HG03196 (cell line): ENCODE data around the gene DUSP12.
"Not testable (repeated sequence)": the region's sequence is repeated elsewhere in the genome, so short reads cannot be mapped to it uniquely, and the experiment has no call there.

Experiments used
- ATAC-seq: cut with Tn5 transposase; IDR thresholded peaks from one replicate; pipeline ENCODE4 v1.9.1; 2021; ENCODE audit not compliant: unreplicated experiment

DUSP12 gene, protein sequence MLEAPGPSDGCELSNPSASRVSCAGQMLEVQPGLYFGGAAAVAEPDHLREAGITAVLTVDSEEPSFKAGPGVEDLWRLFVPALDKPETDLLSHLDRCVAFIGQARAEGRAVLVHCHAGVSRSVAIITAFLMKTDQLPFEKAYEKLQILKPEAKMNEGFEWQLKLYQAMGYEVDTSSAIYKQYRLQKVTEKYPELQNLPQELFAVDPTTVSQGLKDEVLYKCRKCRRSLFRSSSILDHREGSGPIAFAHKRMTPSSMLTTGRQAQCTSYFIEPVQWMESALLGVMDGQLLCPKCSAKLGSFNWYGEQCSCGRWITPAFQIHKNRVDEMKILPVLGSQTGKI

DNA sequence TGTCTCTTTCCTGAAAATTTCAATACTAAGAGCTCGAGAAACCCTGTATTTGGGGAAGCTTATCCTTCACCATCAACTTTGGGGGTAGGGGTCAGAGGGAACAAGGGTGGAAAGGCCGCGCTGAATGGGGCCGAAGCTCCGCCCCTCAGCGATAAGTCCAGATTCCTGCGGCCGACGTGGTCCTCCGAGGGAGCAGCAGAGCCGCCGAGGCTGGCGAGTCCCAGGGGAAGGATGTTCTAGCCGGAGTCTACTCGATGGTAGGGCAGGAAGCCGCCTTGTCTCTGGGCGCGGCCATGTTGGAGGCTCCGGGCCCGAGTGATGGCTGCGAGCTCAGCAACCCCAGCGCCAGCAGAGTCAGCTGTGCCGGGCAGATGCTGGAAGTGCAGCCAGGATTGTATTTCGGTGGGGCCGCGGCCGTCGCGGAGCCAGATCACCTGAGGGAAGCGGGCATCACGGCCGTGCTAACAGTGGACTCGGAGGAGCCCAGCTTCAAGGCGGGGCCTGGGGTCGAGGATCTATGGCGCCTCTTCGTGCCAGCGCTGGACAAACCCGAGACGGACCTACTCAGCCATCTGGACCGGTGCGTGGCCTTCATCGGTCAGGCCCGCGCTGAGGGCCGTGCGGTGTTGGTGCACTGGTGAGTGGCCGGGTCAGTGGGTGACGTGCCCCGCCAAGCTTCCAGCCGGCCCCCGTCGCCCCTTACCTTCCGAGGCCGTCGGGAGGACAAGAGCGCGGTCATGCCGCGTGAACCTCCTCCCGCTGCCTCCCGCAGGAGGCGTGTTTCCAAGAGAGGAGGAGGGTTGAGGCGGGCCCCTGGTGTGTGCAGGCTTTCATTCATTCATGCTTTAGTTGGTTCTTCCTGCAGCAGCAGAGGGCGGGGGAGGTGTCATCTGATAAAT lies at the start of gene DUSP12:
Gene DUSP12, plus strand, starts transcription at position 278 of the 899 bp plus-strand sequence. Its CDS starts 16 bp downstream, at position 294.
- ATAC-seq = peak; percentile 96

DNA sequence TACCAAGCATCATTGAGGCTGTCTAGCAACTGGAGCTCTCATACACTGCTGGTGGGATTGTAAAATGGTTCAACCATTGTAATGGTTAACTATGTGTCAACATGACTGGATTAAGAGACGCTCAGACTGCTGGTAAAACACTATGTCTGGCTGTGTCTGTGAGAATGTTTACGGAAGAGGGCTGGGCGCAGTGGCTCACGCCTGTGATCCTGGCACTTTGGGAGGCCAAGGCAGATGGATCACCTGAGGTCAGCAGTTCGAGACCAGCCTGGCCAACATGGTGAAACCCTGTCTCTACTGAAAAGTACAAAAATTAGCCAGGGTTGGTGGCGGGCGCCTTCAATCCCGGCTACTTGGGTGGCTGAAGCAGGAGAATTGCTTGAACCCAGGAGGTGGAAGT lies 47.3 kb upstream of the DUSP12 start:
- no peak for ATAC-seq

DNA sequence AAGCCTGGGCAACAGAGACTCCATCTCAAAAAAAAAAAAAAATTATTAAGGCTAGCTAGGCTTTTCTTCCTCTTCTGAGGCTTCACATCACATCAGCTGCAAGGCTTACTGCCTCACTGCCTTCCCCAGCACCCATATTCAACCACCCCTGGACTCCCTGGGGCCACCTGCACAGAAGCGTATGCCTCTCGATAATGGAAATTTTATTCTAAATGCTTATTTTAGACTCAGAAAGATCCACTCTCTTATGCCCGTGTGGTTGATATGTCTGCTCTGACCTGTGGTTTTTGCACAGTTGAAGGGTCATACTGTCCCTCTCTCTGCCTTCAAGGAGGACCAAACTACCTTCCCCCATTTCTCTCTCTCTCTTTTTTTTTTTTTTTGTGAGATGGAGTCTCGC lies 44.0 kb upstream of the DUSP12 start:
- ATAC-seq = peak; percentile 32

DNA sequence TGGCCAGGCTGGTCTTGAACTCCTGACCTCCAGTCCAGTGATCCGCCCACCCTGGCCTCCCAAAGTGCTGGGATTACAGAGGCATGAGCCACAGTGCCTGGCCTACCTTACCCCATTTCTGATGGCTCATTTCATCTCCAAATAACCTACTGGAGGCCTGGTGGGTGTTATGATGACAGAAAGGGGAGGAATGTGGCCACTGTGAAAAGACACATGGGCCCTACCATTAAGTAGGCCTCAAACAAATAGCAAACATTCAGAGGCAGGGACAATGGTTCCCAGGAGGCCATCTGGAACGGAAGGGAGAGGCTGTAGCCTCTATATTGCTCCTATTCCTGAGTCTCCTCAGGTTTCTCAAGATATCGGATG lies 43.5 kb upstream of the DUSP12 start:
- ATAC-seq = no peak

DNA sequence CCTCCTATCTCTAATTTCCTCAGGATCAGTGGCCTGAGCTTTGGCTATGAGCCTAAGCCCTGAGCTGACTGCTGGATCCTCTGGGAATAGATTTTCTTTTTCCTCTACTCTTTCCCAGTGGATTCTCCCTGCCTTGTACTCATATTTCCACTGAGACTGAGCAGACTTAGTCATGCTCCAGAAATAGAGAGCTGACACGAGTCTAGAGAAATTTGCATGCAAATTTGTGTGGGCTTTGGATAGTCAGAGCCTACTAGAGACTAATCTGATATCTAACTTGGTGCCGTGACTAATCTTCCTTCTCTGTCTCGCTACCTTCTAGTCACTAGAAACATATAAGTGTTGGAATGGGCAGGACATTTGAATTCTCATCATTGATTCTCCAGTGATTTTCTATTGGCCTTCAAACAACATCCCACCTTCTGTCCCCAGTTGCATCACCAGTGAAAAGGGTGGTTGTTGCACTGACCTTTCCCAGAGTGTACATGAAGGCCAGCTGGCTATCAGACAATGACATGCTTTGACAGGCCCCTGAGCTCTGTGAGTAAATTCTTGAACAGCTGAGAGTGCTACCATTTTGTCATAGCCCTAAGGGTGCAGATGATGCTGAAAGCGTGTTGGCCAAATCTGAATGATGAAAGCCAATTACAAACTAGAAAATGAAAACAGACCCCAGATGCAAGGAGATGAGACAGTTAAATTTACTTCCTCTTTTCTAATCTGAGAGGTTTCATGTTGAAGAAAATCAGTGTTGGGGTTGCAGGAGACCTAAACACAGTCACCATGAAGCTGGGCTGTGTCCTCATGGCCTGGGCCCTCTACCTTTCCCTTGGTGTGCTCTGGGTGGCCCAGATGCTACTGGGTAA lies 42.9 kb upstream of the DUSP12 start, which contains the start of gene FCRLA:
Gene FCRLA, plus strand, starts transcription at position 748 of the 866 bp plus-strand sequence. Its CDS starts 36 bp downstream, at position 784.
- peak; percentile 67 for ATAC-seq

DNA sequence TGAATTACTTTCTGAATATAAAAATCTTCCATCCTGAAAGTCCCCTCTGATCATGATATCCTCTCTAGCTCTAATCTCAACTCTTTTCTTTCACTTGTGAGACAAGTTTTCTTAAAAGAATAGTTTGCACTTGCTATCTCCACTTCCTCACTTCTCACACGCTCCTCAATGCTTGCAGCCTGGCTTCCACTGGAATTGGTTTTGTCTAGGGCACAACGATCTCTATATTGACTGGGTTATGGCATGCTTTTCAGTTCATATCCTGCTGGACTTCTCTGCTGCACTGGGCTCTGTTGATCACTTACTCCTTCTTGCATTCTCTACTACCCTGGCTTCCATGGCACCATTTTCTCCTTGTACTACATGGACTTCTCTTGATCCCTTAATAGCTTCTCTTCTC lies 42.1 kb upstream of the DUSP12 start:
- no peak for ATAC-seq

DNA sequence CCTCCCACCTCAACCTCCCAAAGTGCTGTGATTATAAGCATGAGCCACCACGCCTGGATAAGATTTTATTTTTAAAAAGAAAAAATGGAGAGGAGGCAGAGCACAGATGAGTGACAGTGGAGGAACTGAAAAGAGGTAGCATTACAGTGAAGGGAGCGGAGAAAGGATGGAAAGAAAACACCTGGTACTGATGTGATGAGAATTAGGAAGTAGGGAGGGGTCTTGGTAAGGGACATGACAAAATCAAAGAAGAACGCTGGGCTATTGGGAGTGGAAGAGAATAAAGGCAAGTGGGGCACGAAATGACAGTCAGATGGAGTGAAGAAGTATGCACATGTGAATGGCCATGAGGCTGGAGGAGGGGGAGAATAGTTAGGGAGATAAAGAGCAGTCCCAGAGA lies 40.2 kb upstream of the DUSP12 start:
- no peak for ATAC-seq

DNA sequence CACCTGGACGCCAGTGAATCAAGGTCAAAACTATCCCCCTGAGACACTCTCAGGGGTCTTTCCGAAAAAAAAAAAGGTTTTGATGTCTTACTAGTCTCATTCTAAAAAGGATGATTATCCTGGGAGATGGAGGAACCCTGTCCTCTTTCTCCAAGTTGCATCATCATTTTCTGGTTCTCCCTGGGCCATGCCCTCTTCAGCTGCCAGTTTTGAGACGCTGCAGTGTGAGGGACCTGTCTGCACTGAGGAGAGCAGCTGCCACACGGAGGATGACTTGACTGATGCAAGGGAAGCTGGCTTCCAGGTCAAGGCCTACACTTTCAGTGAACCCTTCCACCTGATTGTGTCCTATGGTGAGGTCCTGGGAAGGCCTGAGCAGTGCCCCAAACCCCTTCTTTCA lies 39.0 kb upstream of the DUSP12 start:
- ATAC-seq = no peak

DNA sequence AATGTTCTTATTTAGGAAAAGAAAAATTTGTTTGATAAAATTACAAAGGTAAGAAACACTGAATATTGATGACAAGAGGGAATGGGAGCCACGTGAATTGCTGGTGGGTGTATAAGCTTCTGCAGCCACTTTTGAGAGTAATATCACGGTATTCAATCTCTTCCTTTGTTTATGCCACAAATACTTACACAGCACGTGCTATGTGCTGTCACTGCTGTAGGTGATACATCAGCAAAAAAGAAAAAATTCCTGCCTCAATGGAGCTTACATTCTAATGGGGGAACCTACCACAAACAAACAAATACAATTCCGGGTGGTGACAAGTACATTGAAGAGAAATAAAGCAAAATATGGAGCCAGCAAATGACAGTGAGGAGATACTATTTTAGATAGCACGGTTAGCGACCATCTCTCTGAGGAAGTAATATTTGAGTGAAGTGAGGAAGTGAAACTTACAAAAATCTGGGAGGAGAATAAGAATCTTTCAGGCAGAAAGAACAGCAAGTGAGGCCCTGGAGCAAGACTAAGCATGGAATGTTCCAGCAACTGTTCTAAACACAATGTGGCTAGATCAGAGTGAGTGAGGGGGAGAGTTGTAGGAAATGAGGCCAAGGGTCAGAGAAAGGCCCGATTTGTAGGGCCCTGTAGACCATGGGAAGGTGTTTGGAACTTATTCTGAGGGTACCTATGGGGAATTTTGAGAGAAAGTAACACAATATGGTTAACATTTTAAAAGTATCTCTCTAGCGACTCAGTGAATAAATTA lies 30.8 kb upstream of the DUSP12 start:
- ATAC-seq = peak; percentile 36

DNA sequence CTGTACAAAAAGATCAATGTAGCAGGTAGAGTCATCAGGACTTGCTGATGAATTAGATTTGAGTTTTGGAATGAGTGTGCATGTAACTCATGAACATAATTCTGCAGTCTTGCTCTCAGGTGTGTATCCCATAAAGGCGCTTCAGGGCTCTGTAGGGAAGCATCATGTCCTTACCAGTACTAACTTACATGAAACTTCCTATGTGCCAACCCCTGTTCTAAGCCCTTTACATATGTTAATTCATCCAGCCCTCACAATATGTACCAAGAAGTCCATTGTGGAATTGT lies 30.3 kb upstream of the DUSP12 start:
- ATAC-seq = peak; percentile 26

DNA sequence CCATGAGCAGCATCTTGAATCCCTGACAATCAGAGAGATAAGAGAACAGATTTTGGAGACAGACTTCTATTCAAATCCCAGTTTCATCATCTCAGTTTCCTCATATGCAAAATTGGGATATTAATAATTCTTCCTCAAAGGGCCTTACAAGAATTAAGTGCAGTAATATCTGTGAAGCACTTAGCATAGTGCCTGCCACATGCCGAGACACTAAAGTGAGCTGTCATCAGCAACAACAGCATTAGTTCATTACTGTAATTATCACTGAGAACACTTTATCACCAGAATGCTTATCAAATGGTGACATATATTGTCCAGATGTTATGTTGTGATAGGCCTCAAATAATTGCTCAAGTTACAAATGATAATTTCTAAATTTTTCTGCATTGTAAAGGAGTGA lies 29.2 kb upstream of the DUSP12 start:
- no peak for ATAC-seq

DNA sequence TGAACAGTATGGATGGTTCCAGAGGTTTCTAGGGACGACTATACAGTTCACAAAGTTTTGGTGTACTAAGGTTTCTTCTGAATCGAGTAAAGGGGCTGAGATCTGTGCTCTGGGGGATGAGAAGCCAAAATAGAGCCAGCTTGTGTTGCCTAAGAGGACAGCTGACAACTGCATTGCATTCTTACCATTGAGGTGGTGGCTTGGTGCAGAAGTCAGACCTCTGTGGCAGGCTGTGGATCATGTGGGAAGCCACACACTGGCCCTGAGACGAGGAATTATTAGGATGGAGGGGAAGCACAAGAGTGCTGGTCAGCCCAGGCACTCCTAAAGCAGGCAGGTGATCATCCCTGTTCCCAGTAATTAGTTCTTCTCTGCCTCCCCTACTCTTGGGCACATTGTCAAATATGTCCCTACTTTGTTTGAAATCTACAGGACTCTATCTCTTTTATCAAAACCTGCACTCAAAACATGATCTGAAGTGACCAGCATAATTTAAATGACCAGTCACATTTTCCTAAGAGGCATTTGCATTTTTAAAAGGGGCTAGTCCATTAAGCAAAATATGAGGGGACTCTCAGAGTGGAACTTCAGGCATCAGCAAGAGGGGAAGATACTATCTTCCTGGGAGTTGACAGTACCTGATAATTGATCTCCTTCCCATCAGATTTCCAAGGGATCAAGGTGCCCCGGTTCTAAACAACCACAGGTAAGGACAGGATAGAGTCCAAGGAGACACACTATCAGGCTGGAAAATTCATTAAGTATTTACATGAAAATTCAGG lies 28.4 kb upstream of the DUSP12 start, which contains the start of gene FCRLB:
Gene FCRLB, plus strand, starts transcription at position 589 of the 782 bp plus-strand sequence. CDS start 1,129 bp downstream, outside the sequence.
- no peak for ATAC-seq

DNA sequence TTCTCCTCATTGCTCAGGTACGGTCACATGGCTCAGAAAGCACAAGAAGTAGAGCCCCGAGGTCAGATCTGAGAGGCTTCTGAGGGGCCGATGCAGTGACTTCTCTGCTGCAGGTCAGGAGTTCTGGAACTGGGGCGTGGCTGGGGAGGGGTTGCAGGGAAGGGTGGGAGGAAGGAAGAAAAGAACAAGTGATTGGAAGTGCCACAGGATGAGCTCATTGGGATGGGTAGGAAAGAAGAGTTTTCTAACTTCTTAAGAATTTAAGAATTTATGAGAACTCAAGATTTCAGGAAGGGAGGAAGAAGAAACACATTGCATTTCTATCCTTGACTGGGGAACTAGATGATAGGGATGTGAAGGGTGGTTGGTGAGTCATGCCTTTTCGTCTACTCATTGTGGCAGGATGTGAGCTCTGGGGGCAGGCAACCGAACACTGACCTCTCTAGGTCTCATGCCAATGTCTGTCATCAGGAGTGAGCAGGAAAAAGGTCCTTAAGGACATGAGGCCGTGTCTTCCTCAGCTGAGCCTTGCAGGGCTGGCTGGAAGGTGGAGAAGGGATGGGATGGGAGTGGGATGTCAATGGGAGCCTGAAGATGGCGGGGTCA lies 27.7 kb upstream of the DUSP12 start:
- ATAC-seq = peak; percentile 34

DNA sequence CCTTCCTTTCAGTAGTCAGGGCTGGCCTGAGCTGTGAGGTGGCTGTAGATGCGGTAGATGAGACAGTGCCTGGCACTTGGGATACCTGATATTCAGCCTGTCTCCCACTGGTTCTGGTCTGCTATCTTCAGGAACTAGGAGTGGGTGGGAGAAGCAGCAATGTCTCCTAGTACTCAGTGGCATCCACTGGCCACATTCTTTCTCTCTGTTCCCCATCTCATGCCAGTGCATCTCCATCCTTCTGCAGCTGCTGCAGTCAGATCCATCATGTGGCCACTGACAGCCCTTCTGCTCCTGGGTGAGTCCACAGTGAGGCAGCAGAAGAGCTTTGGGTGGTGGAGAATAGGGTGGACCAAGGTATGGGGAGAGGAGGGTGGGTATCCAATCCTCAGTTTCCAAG lies 27.2 kb upstream of the DUSP12 start:
- ATAC-seq = no peak

DNA sequence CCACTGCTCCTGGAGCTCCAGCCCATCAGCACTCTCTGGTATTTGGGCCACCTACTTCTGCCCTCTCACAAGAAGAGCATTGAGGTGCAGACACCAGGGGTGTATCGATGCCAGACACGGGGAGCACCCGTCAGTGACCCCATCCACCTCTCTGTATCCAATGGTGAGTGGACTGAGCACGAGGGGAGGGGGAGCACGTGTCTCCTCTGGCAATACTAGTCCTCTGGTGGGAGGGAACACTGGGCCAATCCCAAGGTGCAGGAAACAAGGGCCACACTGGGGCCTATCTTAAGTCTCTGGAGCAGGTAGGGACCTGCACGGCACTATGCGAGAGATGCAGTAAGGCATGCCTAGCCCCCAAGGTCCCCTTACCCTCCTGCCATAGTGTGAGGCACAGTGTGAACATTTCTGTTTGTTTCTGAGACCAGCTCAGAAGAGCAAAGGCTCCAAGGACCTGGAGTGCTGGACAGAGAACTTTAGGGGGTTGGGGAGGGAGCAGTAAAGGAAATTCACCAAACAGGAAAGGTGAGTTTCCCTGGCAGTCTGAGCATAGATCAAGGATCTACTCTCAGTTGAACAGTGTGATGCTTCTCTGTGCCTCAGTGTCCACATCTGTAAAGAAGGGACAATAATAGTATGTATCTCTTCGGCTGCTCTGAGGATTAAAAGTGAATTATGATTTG lies 26.0 kb upstream of the DUSP12 start:
- ATAC-seq = no peak

DNA sequence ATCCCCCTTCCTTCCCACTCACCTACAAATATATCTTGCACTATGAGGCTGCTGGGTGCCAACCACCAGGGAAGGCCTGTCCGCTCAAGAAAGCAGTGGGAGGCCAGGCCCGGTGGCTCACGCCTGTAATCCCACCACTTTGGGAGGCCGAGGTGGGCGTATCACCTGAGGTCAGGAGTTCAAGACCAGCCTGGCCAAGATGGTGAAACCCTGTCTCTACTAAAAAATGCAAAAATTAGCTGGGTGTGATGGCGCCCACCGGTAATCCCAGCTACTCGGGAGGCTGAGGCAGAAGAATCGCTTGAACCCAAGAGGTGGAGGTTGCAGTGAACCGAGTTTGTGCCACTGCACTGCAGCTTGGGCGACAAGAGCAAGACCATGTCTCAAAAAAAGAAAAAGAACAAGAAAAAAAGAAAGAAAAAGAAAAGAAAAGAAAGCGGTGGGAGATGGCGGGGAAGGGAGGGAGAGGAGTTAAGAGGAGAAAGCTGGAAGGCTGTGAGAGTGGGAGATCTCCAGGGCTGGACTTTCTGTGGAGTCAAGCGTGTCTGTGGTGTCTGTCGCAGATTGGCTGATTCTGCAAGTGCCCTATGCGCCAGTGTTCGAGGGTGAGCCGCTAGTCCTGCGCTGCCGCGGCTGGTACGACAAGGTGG lies 24.2 kb upstream of the DUSP12 start:
- ATAC-seq = not testable (repeated sequence)

DNA sequence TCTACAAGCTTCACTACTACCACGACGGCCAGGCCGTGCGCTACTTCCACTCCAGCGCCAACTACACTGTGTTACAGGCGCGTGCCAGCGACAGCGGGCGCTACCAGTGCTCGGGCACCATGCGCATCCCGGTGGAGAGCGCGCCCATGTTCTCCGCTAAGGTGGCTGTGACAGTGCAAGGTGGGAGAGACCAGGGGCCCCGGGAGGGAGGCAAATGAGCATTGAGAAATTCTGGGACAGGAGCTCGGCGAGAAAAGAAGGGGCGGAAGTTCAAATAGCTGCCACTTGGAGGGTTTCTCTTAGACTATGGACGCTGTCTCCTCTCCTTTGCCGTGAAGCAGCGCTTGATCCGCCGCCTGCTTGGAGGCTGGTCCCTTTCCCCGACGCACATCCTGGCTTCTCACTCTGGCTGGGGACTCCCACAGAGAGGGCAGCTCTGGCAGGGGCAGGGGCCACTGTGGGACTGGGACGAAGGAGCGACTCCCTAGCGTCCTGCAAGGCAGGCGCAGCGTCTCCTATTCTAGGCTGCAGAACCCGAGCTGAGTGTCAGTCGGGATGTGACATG lies 23.6 kb upstream of the DUSP12 start:
- peak; percentile 13 for ATAC-seq
